WTC11 (cell line): ENCODE measurements around the gene CCSER1.

Experiments used
- CREB1 ChIP-seq: sonication (generic); formaldehyde crosslinking; IDR thresholded peaks from 2 replicates; pipeline ENCODE4 v1.8.0; 2023; ENCODE audit warnings: mild to moderate bottlenecking, missing genetic modification reagents
- ELF4 ChIP-seq: sonication (generic); formaldehyde crosslinking; IDR thresholded peaks from 2 replicates; pipeline ENCODE4 v1.8.1; 2022; ENCODE audit warnings: low read depth, mild to moderate bottlenecking, moderate library complexity, missing genetic modification reagents
- NFYB ChIP-seq: sonication (generic); formaldehyde crosslinking; conservative IDR thresholded peaks from 2 replicates; pipeline ENCODE4 v1.8.0; 2022; ENCODE audit warnings: low read depth, missing genetic modification reagents
- TCF7 ChIP-seq: sonication (generic); formaldehyde crosslinking; IDR thresholded peaks from 2 replicates; pipeline ENCODE4 v1.8.0; 2022; ENCODE audit warnings: mild to moderate bottlenecking, low read depth, missing genetic modification reagents, moderate library complexity
- TP53 ChIP-seq: sonication (generic); formaldehyde crosslinking; IDR thresholded peaks from 2 replicates; pipeline ENCODE4 v1.8.1; 2023; ENCODE audit warnings: mild to moderate bottlenecking, missing genetic modification reagents
- TF ChIP-seq, protein P1 (sequence below): fragments of 200-600 bp; IDR thresholded peaks from 2 replicates; pipeline ENCODE4 v1.8.0; 2022; ENCODE audit warnings: antibody characterized with exemption

DNA sequence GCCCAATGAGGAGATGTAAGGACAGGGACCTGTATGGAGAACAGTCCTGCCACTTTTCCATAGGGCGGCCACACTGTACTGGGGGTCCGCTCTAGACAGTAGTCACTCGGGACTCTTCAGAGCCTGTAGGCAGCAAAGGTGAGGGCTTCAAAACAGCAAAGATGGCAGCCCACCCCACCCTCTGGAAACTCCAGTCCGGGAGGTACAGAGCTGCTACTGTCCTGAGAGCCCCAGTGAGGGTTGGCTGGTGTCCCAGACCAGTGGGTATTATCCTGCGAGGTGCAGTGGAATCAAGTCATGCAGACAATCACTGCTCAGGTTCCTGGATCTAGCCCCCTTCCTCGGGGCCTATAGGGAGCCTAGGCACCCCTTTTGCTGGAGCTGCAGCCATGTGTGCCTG is 1392.0 kb downstream of the CCSER1 start:
- TF ChIP-seq, protein P1, sequence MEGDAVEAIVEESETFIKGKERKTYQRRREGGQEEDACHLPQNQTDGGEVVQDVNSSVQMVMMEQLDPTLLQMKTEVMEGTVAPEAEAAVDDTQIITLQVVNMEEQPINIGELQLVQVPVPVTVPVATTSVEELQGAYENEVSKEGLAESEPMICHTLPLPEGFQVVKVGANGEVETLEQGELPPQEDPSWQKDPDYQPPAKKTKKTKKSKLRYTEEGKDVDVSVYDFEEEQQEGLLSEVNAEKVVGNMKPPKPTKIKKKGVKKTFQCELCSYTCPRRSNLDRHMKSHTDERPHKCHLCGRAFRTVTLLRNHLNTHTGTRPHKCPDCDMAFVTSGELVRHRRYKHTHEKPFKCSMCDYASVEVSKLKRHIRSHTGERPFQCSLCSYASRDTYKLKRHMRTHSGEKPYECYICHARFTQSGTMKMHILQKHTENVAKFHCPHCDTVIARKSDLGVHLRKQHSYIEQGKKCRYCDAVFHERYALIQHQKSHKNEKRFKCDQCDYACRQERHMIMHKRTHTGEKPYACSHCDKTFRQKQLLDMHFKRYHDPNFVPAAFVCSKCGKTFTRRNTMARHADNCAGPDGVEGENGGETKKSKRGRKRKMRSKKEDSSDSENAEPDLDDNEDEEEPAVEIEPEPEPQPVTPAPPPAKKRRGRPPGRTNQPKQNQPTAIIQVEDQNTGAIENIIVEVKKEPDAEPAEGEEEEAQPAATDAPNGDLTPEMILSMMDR = no peak
- TF ChIP-seq NFYB (CRISPR knock-in tag) (no peak), ELF4 (CRISPR knock-in tag) (no peak), TCF7 (CRISPR knock-in tag) (no peak), CREB1 (CRISPR knock-in tag) (no peak), TP53 (CRISPR knock-in tag) (no peak)
